Measurements from ENCODE around the gene NPPC.

The NPPC gene

DNA sequence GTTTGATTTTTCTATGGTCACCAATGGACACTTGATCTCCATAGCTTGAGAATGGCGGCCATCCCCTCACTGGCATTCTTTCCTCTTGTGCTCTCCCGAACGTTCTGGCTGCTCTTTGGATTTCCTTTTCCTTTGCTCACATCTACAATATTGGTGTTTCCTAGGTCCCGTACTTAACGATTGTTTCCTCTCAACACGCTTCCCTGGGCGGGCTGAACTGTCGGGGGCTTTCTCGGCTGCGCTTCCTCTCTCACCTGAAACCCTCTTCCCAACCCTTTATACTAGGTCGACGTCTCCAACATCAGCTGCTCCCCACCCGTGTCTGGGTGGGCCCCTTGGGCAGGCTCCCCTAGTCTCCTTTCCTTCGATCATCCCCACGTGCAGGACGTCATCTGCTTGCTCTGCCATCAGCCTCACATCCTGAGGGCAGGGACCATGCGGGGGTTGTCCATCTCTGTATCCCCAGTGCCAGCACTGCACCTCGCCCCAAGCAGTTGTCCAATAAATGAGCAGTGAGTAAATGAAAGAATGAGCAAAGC, 34.7 kb upstream of the NPPC start:
- TF ChIP-seq MAX (IDR thresholded peaks at IDR 0.05): peak; percentile 68
- TF ChIP-seq, protein P1, sequence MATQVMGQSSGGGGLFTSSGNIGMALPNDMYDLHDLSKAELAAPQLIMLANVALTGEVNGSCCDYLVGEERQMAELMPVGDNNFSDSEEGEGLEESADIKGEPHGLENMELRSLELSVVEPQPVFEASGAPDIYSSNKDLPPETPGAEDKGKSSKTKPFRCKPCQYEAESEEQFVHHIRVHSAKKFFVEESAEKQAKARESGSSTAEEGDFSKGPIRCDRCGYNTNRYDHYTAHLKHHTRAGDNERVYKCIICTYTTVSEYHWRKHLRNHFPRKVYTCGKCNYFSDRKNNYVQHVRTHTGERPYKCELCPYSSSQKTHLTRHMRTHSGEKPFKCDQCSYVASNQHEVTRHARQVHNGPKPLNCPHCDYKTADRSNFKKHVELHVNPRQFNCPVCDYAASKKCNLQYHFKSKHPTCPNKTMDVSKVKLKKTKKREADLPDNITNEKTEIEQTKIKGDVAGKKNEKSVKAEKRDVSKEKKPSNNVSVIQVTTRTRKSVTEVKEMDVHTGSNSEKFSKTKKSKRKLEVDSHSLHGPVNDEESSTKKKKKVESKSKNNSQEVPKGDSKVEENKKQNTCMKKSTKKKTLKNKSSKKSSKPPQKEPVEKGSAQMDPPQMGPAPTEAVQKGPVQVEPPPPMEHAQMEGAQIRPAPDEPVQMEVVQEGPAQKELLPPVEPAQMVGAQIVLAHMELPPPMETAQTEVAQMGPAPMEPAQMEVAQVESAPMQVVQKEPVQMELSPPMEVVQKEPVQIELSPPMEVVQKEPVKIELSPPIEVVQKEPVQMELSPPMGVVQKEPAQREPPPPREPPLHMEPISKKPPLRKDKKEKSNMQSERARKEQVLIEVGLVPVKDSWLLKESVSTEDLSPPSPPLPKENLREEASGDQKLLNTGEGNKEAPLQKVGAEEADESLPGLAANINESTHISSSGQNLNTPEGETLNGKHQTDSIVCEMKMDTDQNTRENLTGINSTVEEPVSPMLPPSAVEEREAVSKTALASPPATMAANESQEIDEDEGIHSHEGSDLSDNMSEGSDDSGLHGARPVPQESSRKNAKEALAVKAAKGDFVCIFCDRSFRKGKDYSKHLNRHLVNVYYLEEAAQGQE (IDR thresholded peaks at IDR 0.05; ENCODE audit: low read depth): no peak

DNA sequence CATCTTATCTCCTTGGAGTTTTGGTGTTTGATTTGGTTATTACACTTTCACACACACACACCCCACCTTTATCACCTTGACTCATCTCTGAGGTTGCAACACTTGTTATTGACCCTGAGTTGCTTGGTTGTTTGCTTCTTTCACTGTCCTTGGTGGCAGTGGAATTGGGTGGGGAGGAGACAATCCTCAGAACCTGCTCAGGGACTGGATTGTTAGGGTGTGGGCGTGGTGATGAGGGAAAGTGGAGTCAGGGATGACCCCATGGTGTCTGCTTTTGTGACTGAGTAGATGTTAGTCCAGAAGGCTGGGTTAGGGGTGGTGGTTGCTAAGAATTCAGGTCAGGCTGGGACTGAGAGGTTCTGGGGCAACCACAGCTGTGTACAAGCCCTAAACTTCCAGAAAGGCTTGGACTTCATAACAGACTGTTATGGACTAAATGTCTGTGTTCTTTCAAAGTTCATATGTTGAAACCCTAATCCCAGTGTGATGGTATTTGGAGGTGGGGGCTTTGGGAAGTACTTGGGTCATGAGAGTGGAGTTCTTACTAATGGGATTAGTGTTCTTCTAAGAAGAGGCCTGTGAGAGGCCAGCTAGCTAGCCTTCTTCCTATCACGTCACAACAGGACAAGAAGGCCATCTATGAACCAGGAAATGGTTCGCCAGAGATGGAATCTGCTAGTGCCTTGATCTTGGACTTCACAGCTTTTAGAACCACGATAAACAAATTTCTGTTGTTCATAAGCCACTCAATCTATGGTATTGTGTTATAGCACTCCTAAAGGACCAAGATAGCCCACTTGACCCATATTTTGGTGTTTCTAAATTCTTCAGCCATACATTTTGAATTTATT, 31.9 kb upstream of the NPPC start:
- TF ChIP-seq, protein P2, sequence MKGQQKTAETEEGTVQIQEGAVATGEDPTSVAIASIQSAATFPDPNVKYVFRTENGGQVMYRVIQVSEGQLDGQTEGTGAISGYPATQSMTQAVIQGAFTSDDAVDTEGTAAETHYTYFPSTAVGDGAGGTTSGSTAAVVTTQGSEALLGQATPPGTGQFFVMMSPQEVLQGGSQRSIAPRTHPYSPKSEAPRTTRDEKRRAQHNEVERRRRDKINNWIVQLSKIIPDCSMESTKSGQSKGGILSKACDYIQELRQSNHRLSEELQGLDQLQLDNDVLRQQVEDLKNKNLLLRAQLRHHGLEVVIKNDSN (IDR thresholded peaks at IDR 0.05): no peak
- TF ChIP-seq MAX (IDR thresholded peaks at IDR 0.05): no peak
- TF ChIP-seq, protein P1 (IDR thresholded peaks at IDR 0.05; ENCODE audit: low read depth): no peak
- no peak for TF ChIP-seq NFIC (IDR thresholded peaks at IDR 0.05)
- no peak for TF ChIP-seq CEBPB (IDR thresholded peaks at IDR 0.05)
- TF ChIP-seq TEAD4 (IDR thresholded peaks at IDR 0.05): no peak
- no peak for TF ChIP-seq RAD21 (IDR thresholded peaks at IDR 0.05; ENCODE audit: low read depth)
- no peak for TF ChIP-seq TAF1 (IDR thresholded peaks at IDR 0.05; ENCODE audit: low read depth)
- no peak for TF ChIP-seq TCF12 (IDR thresholded peaks at IDR 0.05; ENCODE audit: low read depth)
- no peak for TF ChIP-seq EP300 (IDR thresholded peaks at IDR 0.05; ENCODE audit: borderline replicate concordance)
- no peak for TF ChIP-seq EGR1 (IDR thresholded peaks at IDR 0.05)
- TF ChIP-seq ZBTB7A (IDR thresholded peaks at IDR 0.05; ENCODE audit: low read depth): no peak
- no peak for TF ChIP-seq FOXM1 (IDR thresholded peaks at IDR 0.05; ENCODE audit: borderline replicate concordance, low read depth)
- no peak for TF ChIP-seq CREB1 (IDR thresholded peaks at IDR 0.05; ENCODE audit: low read depth)
- TF ChIP-seq YY1 (IDR thresholded peaks at IDR 0.05; ENCODE audit: low read depth): no peak

DNA sequence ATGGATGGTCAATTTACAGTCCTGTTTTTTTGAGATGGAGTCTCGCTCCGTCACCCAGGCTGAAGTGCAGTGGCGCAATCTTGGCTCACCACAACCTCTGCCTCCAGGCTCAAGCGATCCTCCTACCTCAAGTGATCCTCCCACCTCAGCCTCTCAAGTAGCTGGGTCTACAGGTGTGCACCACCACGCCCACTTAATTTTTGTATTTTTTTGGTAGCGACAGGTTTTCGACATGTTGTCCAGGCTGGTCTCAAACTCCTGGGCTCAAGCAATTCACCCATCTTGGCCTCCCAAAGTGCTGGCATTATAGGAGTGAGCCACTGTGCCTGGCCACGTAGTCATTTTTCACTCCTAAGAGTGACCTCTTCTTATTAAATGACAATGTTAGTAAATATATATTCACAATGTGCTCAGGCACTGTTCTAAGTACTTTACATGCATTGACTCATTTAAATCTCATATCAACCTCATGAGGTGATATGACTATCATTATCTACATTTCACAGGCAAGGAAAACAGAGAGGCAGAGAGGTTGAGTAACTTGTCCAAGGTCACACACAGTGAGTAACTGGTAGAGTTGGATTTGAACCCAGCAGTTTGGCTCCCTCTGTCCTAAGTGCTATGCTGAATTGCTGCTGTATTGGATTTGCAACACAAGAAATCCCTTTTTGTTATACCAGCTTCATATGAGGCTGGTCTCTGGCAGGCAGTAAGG, 29.7 kb upstream of the NPPC start:
- TF ChIP-seq, protein P1 (IDR thresholded peaks at IDR 0.05; ENCODE audit: low read depth): no peak
- TF ChIP-seq NFIC (IDR thresholded peaks at IDR 0.05): no peak
- TF ChIP-seq CREB1 (IDR thresholded peaks at IDR 0.05; ENCODE audit: low read depth): no peak
- TF ChIP-seq YY1 (IDR thresholded peaks at IDR 0.05; ENCODE audit: low read depth): no peak

DNA sequence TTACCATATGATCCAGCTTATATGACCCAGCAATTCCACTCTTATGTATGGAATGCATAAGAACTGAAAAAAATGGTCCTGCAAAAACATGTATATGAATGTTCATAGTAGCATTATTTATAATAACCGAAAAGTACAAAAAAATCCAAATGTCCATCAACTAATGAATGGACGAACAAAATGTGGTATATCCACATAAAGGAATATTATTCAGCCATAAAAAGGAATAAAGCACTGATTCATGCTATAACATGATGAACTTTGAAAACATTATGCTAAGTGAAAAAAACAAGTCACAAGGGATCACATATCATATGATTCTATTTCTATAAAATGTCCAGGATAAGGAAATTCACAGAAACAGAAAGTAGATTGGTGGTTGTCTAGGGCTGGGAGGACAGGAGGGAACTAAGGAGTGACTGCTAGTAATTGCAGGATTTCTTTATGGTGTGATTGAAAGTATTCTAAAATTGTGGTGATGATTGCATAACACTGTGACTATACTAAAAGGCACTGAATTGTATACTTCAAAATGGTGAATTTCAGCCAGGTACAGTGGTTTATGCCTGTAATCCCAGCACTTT, 25.3 kb upstream of the NPPC start:
- TF ChIP-seq ZBTB7A (IDR thresholded peaks at IDR 0.05; ENCODE audit: low read depth): no peak
- TF ChIP-seq EGR1 (IDR thresholded peaks at IDR 0.05): no peak
- no peak for TF ChIP-seq YY1 (IDR thresholded peaks at IDR 0.05; ENCODE audit: low read depth)
- TF ChIP-seq TCF12 (IDR thresholded peaks at IDR 0.05; ENCODE audit: low read depth): no peak
- no peak for TF ChIP-seq RAD21 (IDR thresholded peaks at IDR 0.05; ENCODE audit: low read depth)
- TF ChIP-seq CREB1 (IDR thresholded peaks at IDR 0.05; ENCODE audit: low read depth): no peak
- TF ChIP-seq EP300 (IDR thresholded peaks at IDR 0.05; ENCODE audit: borderline replicate concordance): no peak
- no peak for TF ChIP-seq NFIC (IDR thresholded peaks at IDR 0.05)
- TF ChIP-seq, protein P2 (IDR thresholded peaks at IDR 0.05): no peak
- no peak for TF ChIP-seq TEAD4 (IDR thresholded peaks at IDR 0.05)
- no peak for TF ChIP-seq MAX (IDR thresholded peaks at IDR 0.05)
- TF ChIP-seq, protein P1 (IDR thresholded peaks at IDR 0.05; ENCODE audit: low read depth): no peak
- TF ChIP-seq TAF1 (IDR thresholded peaks at IDR 0.05; ENCODE audit: low read depth): no peak
- TF ChIP-seq FOXM1 (IDR thresholded peaks at IDR 0.05; ENCODE audit: borderline replicate concordance, low read depth): no peak
